ENCODE results near the gene MMRN2. TPM values are rescaled to one million over a fixed set of nuclear protein-coding genes. Genes with fewer than 3 reads are reported as not detected.
A peak's percentile ranks its signal among the peaks of the same experiment; 100 is the strongest.

Gene MMRN2
- total RNA-seq, 2 donors from 2014 or later, result 49.4 to 55.0 TPM

GRCh38 chr10:86960003-86960862, 2.8 kb upstream of the MMRN2 start:
- peak; percentile 3 for DNase-seq (ENCODE audit: low spot score)
- peak; percentile 96 for TF ChIP-seq CTCF (IDR thresholded peaks at IDR 0.05)
- ATAC-seq (ENCODE audit: insufficient number of reproducible peaks, low FRiP score, low read depth), result peak; percentile 9
- no peaks in the 10 kb centered on the region for H3K9me3 ChIP-seq
- H3K36me3 ChIP-seq, result no peaks in the 10 kb centered on the region
- no peak overlapping the region for H3K4me3 ChIP-seq
- H3K27me3 ChIP-seq (replicated peaks; ENCODE audit: insufficient read depth), result no peaks in the 10 kb centered on the region
- H3K27ac ChIP-seq, result peak overlapping the region; percentile 72 to 97
- H3K4me1 ChIP-seq (ENCODE audit: control insufficient read depth in 1 of 2, low read depth in 2 of 2), result peaks cover 42 to 70% of the 10 kb centered on the region in 2 donors

DNA sequence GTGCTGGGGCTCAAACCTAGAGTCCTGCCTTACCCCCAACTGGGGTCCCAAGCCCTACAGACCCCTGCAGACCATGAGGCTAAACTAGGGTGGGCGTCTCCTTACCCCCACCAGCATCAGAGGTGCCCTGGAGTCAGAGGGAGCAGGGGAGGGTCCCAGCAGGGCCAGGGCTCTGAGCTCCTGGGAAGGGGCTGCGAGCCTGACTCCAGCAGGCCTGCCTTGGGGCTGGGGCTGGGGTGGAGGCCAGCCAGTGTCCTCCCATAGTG, 2.3 kb upstream of the MMRN2 start:
- Histone ChIP-seq H3K36me3 (no peaks in the 10 kb centered on the region), H3K4me1 (ENCODE audit: control insufficient read depth in 1 of 2, low read depth in 2 of 2) (peaks cover 48 to 73% of the 10 kb centered on the region in 2 donors), H3K27me3 (replicated peaks; ENCODE audit: insufficient read depth) (no peaks in the 10 kb centered on the region), H3K9me3 (no peaks in the 10 kb centered on the region), H3K4me3 (peak overlapping the region; percentile 54), H3K27ac (peak overlapping the region; percentile 72 to 97)
- no peak for TF ChIP-seq CTCF (IDR thresholded peaks at IDR 0.05)
- DNase-seq (ENCODE audit: low spot score) (no peak), ATAC-seq (ENCODE audit: insufficient number of reproducible peaks, low FRiP score, low read depth) (no peak)

DNA sequence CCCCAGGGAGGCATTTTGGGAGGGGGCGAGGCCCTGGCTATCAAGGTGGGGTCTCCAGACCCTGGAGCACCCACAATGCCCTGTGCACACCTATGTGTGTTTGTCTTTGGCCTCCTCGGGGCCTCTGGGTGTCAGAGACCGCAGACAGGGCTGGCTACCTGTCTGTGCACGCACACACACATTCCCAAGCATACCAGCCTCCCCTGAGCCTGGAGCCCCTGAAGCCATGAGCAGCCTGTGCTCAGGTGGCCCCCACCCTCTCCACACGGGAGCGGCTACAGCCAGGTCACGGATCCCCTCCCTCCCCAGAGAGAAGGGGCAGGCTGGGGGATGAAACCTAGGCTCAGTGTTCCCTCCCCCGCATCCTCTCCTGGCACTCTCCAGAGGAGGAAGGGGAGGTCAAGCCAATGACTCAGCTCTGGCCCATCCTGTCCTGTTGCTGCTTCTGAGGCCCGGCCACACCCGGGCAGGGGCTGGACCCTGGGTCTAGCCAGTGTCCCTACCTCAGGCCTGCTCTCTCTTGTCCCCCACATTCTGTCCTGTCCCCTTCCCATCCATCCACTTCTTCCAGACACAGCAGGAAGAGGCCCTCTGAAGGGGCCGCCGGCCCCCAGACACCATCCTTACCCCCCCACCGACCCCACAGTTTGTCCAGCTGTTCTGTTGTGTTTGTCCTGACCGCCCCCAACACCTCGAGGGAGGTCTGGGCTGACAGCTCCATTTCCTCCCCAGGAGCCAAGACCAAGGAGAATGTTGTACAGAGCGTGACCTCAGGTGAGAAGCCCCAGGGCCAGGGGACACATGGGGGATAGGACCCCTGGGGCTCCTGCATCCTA, 1.7 kb upstream of the MMRN2 start:
- Histone ChIP-seq H3K36me3 (no peaks in the 10 kb centered on the region), H3K27ac (peak overlapping the region; percentile 72 to 97), H3K4me3 (peak overlapping the region; percentile 54), H3K9me3 (no peaks in the 10 kb centered on the region), H3K27me3 (replicated peaks; ENCODE audit: insufficient read depth) (no peaks in the 10 kb centered on the region), H3K4me1 (ENCODE audit: control insufficient read depth in 1 of 2, low read depth in 2 of 2) (peaks cover 53 to 73% of the 10 kb centered on the region in 2 donors)
- DNase-seq (ENCODE audit: low spot score) (no peak), ATAC-seq (ENCODE audit: insufficient number of reproducible peaks, low FRiP score, low read depth) (no peak)
- TF ChIP-seq CTCF (IDR thresholded peaks at IDR 0.05), result no peak

DNA sequence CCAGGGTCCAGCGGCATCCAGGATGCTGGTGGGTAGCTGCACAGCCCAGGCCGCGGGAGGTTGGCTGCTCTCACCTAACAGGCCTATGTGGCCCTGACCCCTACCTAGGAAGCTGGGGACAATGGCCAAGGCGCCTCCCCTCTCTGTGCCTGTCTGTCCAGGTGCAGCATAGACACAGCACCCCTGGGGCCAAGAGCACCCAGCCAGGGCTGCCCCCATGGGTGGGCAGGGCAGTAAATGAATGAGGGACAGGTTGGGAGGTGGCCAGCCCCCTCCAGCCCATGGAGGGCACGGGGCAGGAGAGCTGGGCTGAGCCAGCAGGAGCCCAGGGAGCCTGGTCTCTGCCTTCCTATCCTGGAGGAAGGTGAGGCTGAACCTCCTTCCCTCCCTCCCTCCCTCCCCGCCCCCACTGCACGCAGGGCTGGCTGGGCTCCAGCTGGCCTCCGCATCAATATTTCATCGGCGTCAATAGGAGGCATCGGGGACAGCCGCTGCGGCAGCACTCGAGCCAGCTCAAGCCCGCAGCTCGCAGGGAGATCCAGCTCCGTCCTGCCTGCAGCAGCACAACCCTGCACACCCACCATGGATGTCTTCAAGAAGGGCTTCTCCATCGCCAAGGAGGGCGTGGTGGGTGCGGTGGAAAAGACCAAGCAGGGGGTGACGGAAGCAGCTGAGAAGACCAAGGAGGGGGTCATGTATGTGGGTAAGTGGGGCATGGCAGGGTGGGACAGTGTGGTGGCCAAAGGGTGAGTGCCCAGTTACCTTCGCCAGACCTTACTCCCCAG, 893 bp upstream of the MMRN2 start, which contains the start of gene SNCG:
TSS of gene SNCG (plus strand) at position 484 of the 785 bp plus-strand sequence. CDS start at position 583, 99 bp downstream.
- Histone ChIP-seq H3K9me3 (no peaks in the 10 kb centered on the region), H3K36me3 (no peaks in the 10 kb centered on the region), H3K4me1 (ENCODE audit: control insufficient read depth in 1 of 2, low read depth in 2 of 2) (peaks cover 58 to 76% of the 10 kb centered on the region in 2 donors), H3K4me3 (peak within 1 kb of the TSS; percentile 54), H3K27ac (peak within 1 kb of the TSS; percentile 92 to 97), H3K27me3 (replicated peaks; ENCODE audit: insufficient read depth) (no peaks in the 10 kb centered on the region)
- ATAC-seq (ENCODE audit: insufficient number of reproducible peaks, low FRiP score, low read depth), result no peak
- no peak for TF ChIP-seq CTCF (IDR thresholded peaks at IDR 0.05)
- no peak for DNase-seq (ENCODE audit: low spot score)
